Karpas-422 (cell line): ENCODE measurements around the gene CXCR5. TPM values are rescaled to one million over a fixed set of nuclear protein-coding genes. Genes with fewer than 3 reads are reported as not detected.

Source experiments
- DNase-seq: peaks from one replicate; pipeline ENCODE4 v3.0.0-alpha.2; 2015
- H2AFZ ChIP-seq: fragments of 200-600 bp; sonication (generic); 2 replicates; pipeline ENCODE4 v1.6.1; 2014; ENCODE audit warnings: antibody characterized with exemption, low read length, mixed read lengths
- H3K27ac ChIP-seq: fragments of 200-600 bp; sonication (generic); 2 replicates; pipeline ENCODE4 v1.5.1; 2014; ENCODE audit warnings: mild to moderate bottlenecking, low read length, moderate library complexity
- H3K27me3 ChIP-seq: fragments of 200-600 bp; sonication (generic); 2 replicates; pipeline ENCODE4 v1.6.1; 2014; ENCODE audit warnings: low read length, mixed read lengths
- H3K36me3 ChIP-seq: fragments of 200-600 bp; sonication (generic); 2 replicates; pipeline ENCODE4 v1.6.1; 2014; ENCODE audit warnings: low read length, mixed read lengths; ENCODE audit not compliant: insufficient read depth
- H3K4me1 ChIP-seq: fragments of 200-600 bp; sonication (generic); 2 replicates; pipeline ENCODE4 v1.6.1; 2014; ENCODE audit warnings: mild to moderate bottlenecking, low read length, mixed read lengths
- H3K4me2 ChIP-seq: fragments of 200-600 bp; sonication (generic); 2 replicates; pipeline ENCODE4 v1.6.1; 2014; ENCODE audit warnings: low read length, low read depth, mild to moderate bottlenecking; ENCODE audit not compliant: poor library complexity, severe bottlenecking
- H3K4me3 ChIP-seq: fragments of 200-600 bp; sonication (generic); 2 replicates; pipeline ENCODE4 v1.5.1; 2014; ENCODE audit warnings: mild to moderate bottlenecking, antibody characterized with exemption, low read length, mixed read lengths
- H3K79me2 ChIP-seq: fragments of 200-600 bp; sonication (generic); 2 replicates; pipeline ENCODE4 v1.6.1; 2014; ENCODE audit warnings: mild to moderate bottlenecking, low read length, mixed read lengths
- H3K9ac ChIP-seq: fragments of 200-600 bp; sonication (generic); 2 replicates; pipeline ENCODE4 v1.6.0; 2014; ENCODE audit warnings: low read length
- H3K9me2 ChIP-seq: fragments of 200-600 bp; sonication (generic), shearing (Covaris generic); replicated peaks from 2 replicates; pipeline ENCODE4 v1.6.0; 2014; ENCODE audit warnings: mild to moderate bottlenecking, low read length, moderate library complexity; ENCODE audit not compliant: insufficient read depth
- H3K9me3 ChIP-seq: fragments of 300-700, 200-600 bp; sonication (generic); 2 replicates; pipeline ENCODE4 v1.6.1; 2014; ENCODE audit warnings: low read length, mixed read lengths
- H4K20me1 ChIP-seq: fragments of 200-600 bp; sonication (generic); 2 replicates; pipeline ENCODE4 v1.6.1; 2014; ENCODE audit warnings: mild to moderate bottlenecking, antibody characterized with exemption, low read length, low read depth; ENCODE audit not compliant: insufficient read depth
- total RNA-seq: library from RNA; depleted of rRNA; stranded (reverse); fragments of >200 nt; shearing (Covaris generic); gene quantifications from 2 replicates; pipeline ENCODE4 v1.2.3, GENCODE V29; 2014; ENCODE audit warnings: low replicate concordance

Gene CXCR5
- total RNA-seq, 1 experiment from 2014 or later = 0.71 TPM

GRCh38 chr11:118928870-118929500 lies 45.3 kb downstream of the CXCR5 start:
- Histone ChIP-seq H3K27me3 (no peaks in the 10 kb centered on the region), H3K4me2 (peak overlapping the region; percentile 82), H3K4me1 (peaks cover 37% of the 10 kb centered on the region), H4K20me1 (no peaks in the 10 kb centered on the region), H2AFZ (peak overlapping the region; percentile 28; the same call in 1 of the 2 replicates), H3K9me3 (no peaks in the 10 kb centered on the region), H3K27ac (peak overlapping the region; percentile 30; the same call in 1 of the 2 replicates), H3K36me3 (no peaks in the 10 kb centered on the region), H3K4me3 (peak overlapping the region; percentile 68), H3K9me2 (no peaks in the 10 kb centered on the region), H3K9ac (peak overlapping the region; percentile 61), H3K79me2 (no peaks in the 10 kb centered on the region)
- DNase-seq = peak; percentile 53

- H3K4me2 ChIP-seq = peak overlapping the region; percentile 82
- no peaks in the 10 kb centered on the region for H4K20me1 ChIP-seq
- no peaks in the 10 kb centered on the region for H3K9me2 ChIP-seq
- peak; percentile 68 for DNase-seq
- no peak overlapping the region for H2AFZ ChIP-seq
- peak overlapping the region; percentile 61 for H3K9ac ChIP-seq
- H3K79me2 ChIP-seq = no peaks in the 10 kb centered on the region
- peaks cover 34% of the 10 kb centered on the region for H3K4me1 ChIP-seq
- H3K4me3 ChIP-seq = peak overlapping the region; percentile 68
- H3K36me3 ChIP-seq = no peaks in the 10 kb centered on the region
- no peaks in the 10 kb centered on the region for H3K27me3 ChIP-seq
- no peak overlapping the region for H3K27ac ChIP-seq
- no peaks in the 10 kb centered on the region for H3K9me3 ChIP-seq
Observed at GRCh38 chr11:118929501-118930093, 45.9 kb downstream of the CXCR5 start.

- no peaks in the 10 kb centered on the region for H3K79me2 ChIP-seq
- no peak overlapping the region for H2AFZ ChIP-seq
- H3K27me3 ChIP-seq = no peaks in the 10 kb centered on the region
- no peak overlapping the region for H3K27ac ChIP-seq
- no peaks in the 10 kb centered on the region for H4K20me1 ChIP-seq
- H3K4me1 ChIP-seq = peaks cover 28% of the 10 kb centered on the region
- H3K4me2 ChIP-seq = peak overlapping the region; percentile 82
- H3K9me2 ChIP-seq = no peaks in the 10 kb centered on the region
- H3K4me3 ChIP-seq = peak overlapping the region; percentile 68; the same call in 1 of the 2 replicates
- H3K9me3 ChIP-seq = no peaks in the 10 kb centered on the region
- 0 out of 2 replicates have a peak overlapping the region, but pooled peaks have one; percentile 61 for H3K9ac ChIP-seq
- DNase-seq = peak; percentile 90
- H3K36me3 ChIP-seq = no peaks in the 10 kb centered on the region
Observed at GRCh38 chr11:118930094-118930712, 46.5 kb downstream of the CXCR5 start.

GRCh38 chr11:118931571-118931970 lies 47.9 kb downstream of the CXCR5 start:
- Histone ChIP-seq H3K27ac (no peak overlapping the region), H3K36me3 (no peaks in the 10 kb centered on the region), H3K4me2 (no peak overlapping the region), H2AFZ (no peak overlapping the region), H3K9me2 (no peaks in the 10 kb centered on the region), H3K27me3 (no peaks in the 10 kb centered on the region), H3K9me3 (no peaks in the 10 kb centered on the region), H3K9ac (no peak overlapping the region), H3K4me1 (peaks cover 20% of the 10 kb centered on the region), H3K4me3 (no peak overlapping the region), H3K79me2 (no peaks in the 10 kb centered on the region), H4K20me1 (no peaks in the 10 kb centered on the region)
- DNase-seq = no peak

- Histone ChIP-seq H3K4me3 (no peak overlapping the region), H3K9me2 (no peaks in the 10 kb centered on the region), H3K36me3 (no peaks in the 10 kb centered on the region), H3K27me3 (no peaks in the 10 kb centered on the region), H3K9me3 (no peaks in the 10 kb centered on the region), H4K20me1 (no peaks in the 10 kb centered on the region), H2AFZ (no peak overlapping the region), H3K79me2 (no peaks in the 10 kb centered on the region), H3K27ac (no peak overlapping the region), H3K4me2 (no peak overlapping the region), H3K9ac (no peak overlapping the region), H3K4me1 (peaks cover 9% of the 10 kb centered on the region)
- no peak for DNase-seq
Observed at GRCh38 chr11:118933486-118933885, 49.8 kb downstream of the CXCR5 start.

GRCh38 chr11:118935376-118935775 lies 51.7 kb downstream of the CXCR5 start:
- no peaks in the 10 kb centered on the region for H3K9me2 ChIP-seq
- no peak overlapping the region for H3K9ac ChIP-seq
- no peak overlapping the region for H3K27ac ChIP-seq
- H3K4me1 ChIP-seq = peaks cover 5% of the 10 kb centered on the region
- no peaks in the 10 kb centered on the region for H3K9me3 ChIP-seq
- no peak overlapping the region for H2AFZ ChIP-seq
- H3K4me2 ChIP-seq = no peak overlapping the region
- no peaks in the 10 kb centered on the region for H3K27me3 ChIP-seq
- H4K20me1 ChIP-seq = no peaks in the 10 kb centered on the region
- no peak for DNase-seq
- no peak overlapping the region for H3K4me3 ChIP-seq
- H3K79me2 ChIP-seq = no peaks in the 10 kb centered on the region
- no peaks in the 10 kb centered on the region for H3K36me3 ChIP-seq

GRCh38 chr11:118938491-118939403 lies 55.1 kb downstream of the CXCR5 start:
- peaks cover 9% of the 10 kb centered on the region for H3K4me1 ChIP-seq
- no peak overlapping the region for H3K4me2 ChIP-seq
- H3K9me2 ChIP-seq = no peaks in the 10 kb centered on the region
- H2AFZ ChIP-seq = no peak overlapping the region
- no peak overlapping the region for H3K9ac ChIP-seq
- H3K4me3 ChIP-seq = no peak overlapping the region
- DNase-seq = no peak
- H3K9me3 ChIP-seq = no peaks in the 10 kb centered on the region
- H3K36me3 ChIP-seq = no peaks in the 10 kb centered on the region
- H3K79me2 ChIP-seq = no peaks in the 10 kb centered on the region
- H3K27ac ChIP-seq = no peak overlapping the region
- H3K27me3 ChIP-seq = no peaks in the 10 kb centered on the region
- H4K20me1 ChIP-seq = no peaks in the 10 kb centered on the region
